Measurements from ENCODE around the gene ATF5. TPM values are rescaled to one million over a fixed set of nuclear protein-coding genes. Genes with fewer than 3 reads are reported as not detected.

The ATF5 gene
- total and polyA plus RNA-seq, 9 donors: 4.3 to 23.5 (median 16.3) TPM

DNA sequence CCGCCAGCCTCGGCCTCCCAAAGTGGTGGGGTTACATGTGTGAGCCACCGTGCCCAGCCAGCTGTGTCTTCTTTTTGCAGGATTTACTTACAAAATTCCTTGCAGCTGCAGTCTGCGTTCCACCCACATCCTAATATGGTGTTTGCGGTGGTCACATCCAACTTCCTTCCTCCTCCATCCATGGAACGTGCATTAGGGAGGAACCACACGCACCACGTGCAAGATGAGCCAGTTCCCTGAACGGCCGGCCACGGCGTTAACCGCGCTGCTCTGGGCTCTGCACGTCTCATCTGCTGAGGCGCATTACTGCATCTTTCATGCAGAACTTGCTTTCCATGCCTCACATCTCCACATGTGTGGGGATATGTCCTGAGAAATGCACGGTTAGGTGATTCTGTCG is 45.0 kb downstream of the ATF5 start:
- no peak for DNase-seq
- H3K36me3 ChIP-seq: no peaks in the 10 kb centered on the region
- WGBS, 3 donors: 72 to 85% (median 79%) methylated on average over 18 of the region's 18 CpGs

DNA sequence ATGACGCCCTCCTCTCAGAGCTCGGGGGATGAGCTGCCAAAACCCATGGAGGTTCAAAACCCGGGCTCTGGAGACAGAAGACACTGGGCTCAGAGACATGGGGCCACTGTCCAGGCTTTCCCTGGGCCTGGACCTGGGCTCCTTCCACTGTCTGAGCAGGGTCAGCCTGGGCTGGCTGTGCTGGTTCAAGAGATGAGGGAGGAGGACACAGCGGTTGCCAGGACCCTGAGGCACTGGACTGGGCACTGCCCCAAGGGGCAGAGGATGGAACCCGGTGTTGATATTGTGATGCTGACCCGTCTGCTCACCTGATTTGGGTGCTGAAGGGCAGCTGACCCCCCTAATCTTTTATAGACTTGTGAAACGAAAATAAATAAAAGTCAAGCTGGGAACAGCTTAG is 46.0 kb downstream of the ATF5 start:
- WGBS, 3 donors: 70 to 83% (median 72%) methylated on average over 7 of the region's 7 CpGs
- H3K27ac ChIP-seq: no peak overlapping the region
- TF ChIP-seq, protein P1, sequence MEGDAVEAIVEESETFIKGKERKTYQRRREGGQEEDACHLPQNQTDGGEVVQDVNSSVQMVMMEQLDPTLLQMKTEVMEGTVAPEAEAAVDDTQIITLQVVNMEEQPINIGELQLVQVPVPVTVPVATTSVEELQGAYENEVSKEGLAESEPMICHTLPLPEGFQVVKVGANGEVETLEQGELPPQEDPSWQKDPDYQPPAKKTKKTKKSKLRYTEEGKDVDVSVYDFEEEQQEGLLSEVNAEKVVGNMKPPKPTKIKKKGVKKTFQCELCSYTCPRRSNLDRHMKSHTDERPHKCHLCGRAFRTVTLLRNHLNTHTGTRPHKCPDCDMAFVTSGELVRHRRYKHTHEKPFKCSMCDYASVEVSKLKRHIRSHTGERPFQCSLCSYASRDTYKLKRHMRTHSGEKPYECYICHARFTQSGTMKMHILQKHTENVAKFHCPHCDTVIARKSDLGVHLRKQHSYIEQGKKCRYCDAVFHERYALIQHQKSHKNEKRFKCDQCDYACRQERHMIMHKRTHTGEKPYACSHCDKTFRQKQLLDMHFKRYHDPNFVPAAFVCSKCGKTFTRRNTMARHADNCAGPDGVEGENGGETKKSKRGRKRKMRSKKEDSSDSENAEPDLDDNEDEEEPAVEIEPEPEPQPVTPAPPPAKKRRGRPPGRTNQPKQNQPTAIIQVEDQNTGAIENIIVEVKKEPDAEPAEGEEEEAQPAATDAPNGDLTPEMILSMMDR (IDR thresholded peaks at IDR 0.05): no peak
- TF ChIP-seq EP300 (IDR thresholded peaks at IDR 0.05) (no peak), POLR2A (IDR thresholded peaks at IDR 0.05) (no peak)
- intact Hi-C loops (cut with DNase I): no loop called here
- peaks cover 31% of the 10 kb centered on the region for H3K4me1 ChIP-seq (ENCODE audit: insufficient read depth)
- H3K36me3 ChIP-seq: no peaks in the 10 kb centered on the region
- no peak overlapping the region for H3K4me3 ChIP-seq
- H3K27me3 ChIP-seq: no peaks in the 10 kb centered on the region
- H3K9me3 ChIP-seq: no peaks in the 10 kb centered on the region
- no peak for DNase-seq

More for the DNA sequence above, 45.0 kb downstream of the ATF5 start:
- H3K4me1 ChIP-seq (ENCODE audit: insufficient read depth): peaks cover 34% of the 10 kb centered on the region
- no peaks in the 10 kb centered on the region for H3K9me3 ChIP-seq
- no peak overlapping the region for H3K27ac ChIP-seq
- TF ChIP-seq, protein P1 (IDR thresholded peaks at IDR 0.05): no peak
- TF ChIP-seq EP300 (IDR thresholded peaks at IDR 0.05) (no peak), POLR2A (IDR thresholded peaks at IDR 0.05) (no peak)
- H3K27me3 ChIP-seq: no peaks in the 10 kb centered on the region
- H3K4me3 ChIP-seq: no peak overlapping the region
- intact Hi-C loops (cut with DNase I): no loop called here

DNA sequence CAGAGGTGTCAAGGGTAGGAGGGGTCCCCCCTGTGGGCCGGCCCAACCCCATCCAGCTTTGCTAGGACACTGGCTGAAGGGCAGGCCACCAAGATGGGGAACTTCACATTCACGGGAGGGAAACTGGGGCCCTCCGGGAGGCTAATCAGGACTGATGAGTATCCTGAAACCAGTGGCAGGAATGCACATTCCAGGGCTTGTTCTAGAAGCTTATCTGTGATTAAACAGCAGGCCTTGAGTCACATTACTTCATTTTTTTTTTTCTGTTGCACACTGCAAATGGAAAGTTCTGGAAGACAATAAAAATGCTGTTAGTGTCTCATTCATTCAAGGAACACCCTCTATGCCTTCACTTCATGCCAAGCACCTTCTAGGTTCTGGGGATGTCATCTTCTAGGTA is 47.5 kb downstream of the ATF5 start:
- H3K4me1 ChIP-seq (ENCODE audit: insufficient read depth): peaks cover 31% of the 10 kb centered on the region
- no peaks in the 10 kb centered on the region for H3K36me3 ChIP-seq
- H3K9me3 ChIP-seq: no peaks in the 10 kb centered on the region
- intact Hi-C loops (cut with DNase I): no loop called here
- WGBS, 3 donors: 45 to 62% (median 48%) methylated on average over 3 of the region's 3 CpGs
- TF ChIP-seq EP300 (IDR thresholded peaks at IDR 0.05) (no peak), POLR2A (IDR thresholded peaks at IDR 0.05) (no peak)
- TF ChIP-seq, protein P1 (IDR thresholded peaks at IDR 0.05): no peak
- no peak overlapping the region for H3K4me3 ChIP-seq
- no peaks in the 10 kb centered on the region for H3K27me3 ChIP-seq
- H3K27ac ChIP-seq: no peak overlapping the region
- DNase-seq: no peak

DNA sequence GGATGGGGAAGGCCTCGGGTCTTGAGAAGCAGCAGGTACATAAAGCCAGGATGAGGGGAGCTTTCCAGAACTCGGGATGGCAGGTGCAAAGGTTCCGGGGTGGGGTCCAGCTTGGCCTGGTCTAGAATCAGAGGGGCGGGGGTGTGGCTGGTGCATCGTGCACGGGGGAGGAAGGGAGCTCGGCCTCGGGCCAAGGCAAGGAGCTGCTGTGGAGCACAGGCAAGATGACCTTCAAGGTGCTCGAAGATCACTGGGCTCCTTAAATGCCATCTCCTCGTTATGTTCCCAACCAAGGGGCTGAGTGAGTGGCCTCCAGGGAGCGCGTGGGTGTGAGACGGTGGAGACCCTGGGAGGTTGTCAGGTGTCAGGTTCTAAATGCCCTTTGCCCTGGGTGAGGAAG is 48.1 kb downstream of the ATF5 start:
- H3K36me3 ChIP-seq: no peaks in the 10 kb centered on the region
- no peak for DNase-seq

More for the DNA sequence above, 48.1 kb downstream of the ATF5 start:
- Histone ChIP-seq H3K4me1 (ENCODE audit: insufficient read depth) (peaks cover 29% of the 10 kb centered on the region), H3K27ac (no peak overlapping the region), H3K9me3 (no peaks in the 10 kb centered on the region), H3K4me3 (no peak overlapping the region), H3K27me3 (no peaks in the 10 kb centered on the region)
- intact Hi-C loops (cut with DNase I): no loop called here
- WGBS, 3 donors: 48 to 72% (median 62%) methylated on average over 13 of the region's 13 CpGs
- TF ChIP-seq, protein P1 (IDR thresholded peaks at IDR 0.05): no peak
- TF ChIP-seq EP300 (IDR thresholded peaks at IDR 0.05): no peak
- TF ChIP-seq POLR2A (IDR thresholded peaks at IDR 0.05): no peak

Measured in ovary (tissue), 9 donors.